Testis (tissue), 3 donors: Measurements from ENCODE around the gene CBFA2T3. TPM values are rescaled to one million over a fixed set of nuclear protein-coding genes. Genes with fewer than 3 reads are reported as not detected.

Experiments
- DNase-seq: peaks from one replicate; pipeline ENCODE4 v3.0.0-alpha.2; 2019
- H3K27ac ChIP-seq, 2 donors: fragments of 200-600 bp; sonication (generic); one replicate each; pipeline ENCODE4 v1.5.1; 2019
- H3K27me3 ChIP-seq: fragments of 200-600 bp; sonication (generic); one replicate; pipeline ENCODE4 v1.5.1; 2019
- H3K36me3 ChIP-seq: fragments of 200-600 bp; sonication (generic); one replicate; pipeline ENCODE4 v1.5.1; 2017; ENCODE audit warnings: low read depth; ENCODE audit errors: missing control alignments
- H3K4me1 ChIP-seq: fragments of 200-600 bp; sonication (generic); one replicate; pipeline ENCODE4 v1.5.1; 2019
- H3K4me3 ChIP-seq, 2 donors: fragments of 200-600 bp; sonication (generic); one replicate each; pipeline ENCODE4 v1.5.1; 2017 to 2019
- H3K9me3 ChIP-seq: fragments of 200-600 bp; sonication (generic); one replicate; pipeline ENCODE4 v1.5.1; 2017
- CTCF ChIP-seq, 3 experiments: fragments of 450-650 bp in 2 of 3; fragments of 200-600 bp in 1 of 3; sonication (generic) in 1 of 3; IDR thresholded peaks; one replicate each; pipeline ENCODE4 v1.5.1; 2016 to 2019; ENCODE audit warnings: antibody characterized with exemption in 3 of 3, mild to moderate bottlenecking in 2 of 3, moderate library complexity in 1 of 3
- POLR2A ChIP-seq: fragments of 450-650 bp; IDR thresholded peaks from one replicate; pipeline ENCODE4 v1.6.1; 2017; ENCODE audit warnings: antibody characterized with exemption, mild to moderate bottlenecking, moderate library complexity
- WGBS, 2 donors: methylation state at CpG; one replicate each; pipeline ENCODE4 v1.1.5; 2018; 5-methylcytosine and 5-hydroxymethylcytosine counted together
- intact Hi-C: fragments of 100-400 bp; cut with DNase I; formaldehyde crosslinking; loops from one replicate; pipeline ENCODE4 v1.15.1; 2023; ENCODE audit warnings: low total_unique reads
- polyA plus RNA-seq: library from polyadenylated mRNA; stranded (reverse); fragments of 350-450 nt; fragmentation: Illumina TruSeq; extraction: RNeasy Lipid Tissue Mini Kit (QIAGEN cat#74804); gene quantifications from one replicate; pipeline ENCODE4 v1.2.3, GENCODE V29; 2014; ENCODE audit warnings: low read depth, low replicate concordance; ENCODE audit not compliant: insufficient read depth
- total RNA-seq, 2 donors: library from RNA; depleted of rRNA; stranded (reverse); fragments of >200 nt; gene quantifications; one replicate each; pipeline ENCODE4 v1.2.3, GENCODE V29; 2016

CBFA2T3 gene
- total and polyA plus RNA-seq, 3 donors from 2014 or later = 7.1 to 11.9 (median 9.2) TPM

- H3K27me3 ChIP-seq = no peaks in the 10 kb centered on the region
- DNase-seq = no peak
These were observed 2.1 kb downstream of the CBFA2T3 start for GRCh38 chr16:88974916-88975215.

GRCh38 chr16:88974080-88974915, 2.7 kb downstream of the CBFA2T3 start:
- intact Hi-C loops = no loop called here
- no peaks in the 10 kb centered on the region for H3K36me3 ChIP-seq
- DNase-seq = no peak
- no peak overlapping the region for H3K27ac ChIP-seq
- no peaks in the 10 kb centered on the region for H3K4me1 ChIP-seq
- 84 to 89% methylated on average over 23 to 27 of the region's 27 CpGs for WGBS, 2 donors
- no peak overlapping the region for H3K4me3 ChIP-seq
- no peaks in the 10 kb centered on the region for H3K27me3 ChIP-seq
- no peaks in the 10 kb centered on the region for H3K9me3 ChIP-seq
- no peak for TF ChIP-seq CTCF (IDR thresholded peaks at IDR 0.05)
- TF ChIP-seq POLR2A = no peak

More at GRCh38 chr16:88974916-88975215, 2.1 kb downstream of the CBFA2T3 start:
- 93 to 100% methylated on average over 3 of the region's 3 CpGs for WGBS, 2 donors
- Histone ChIP-seq H3K9me3 (no peaks in the 10 kb centered on the region), H3K4me3 (no peak overlapping the region), H3K4me1 (no peaks in the 10 kb centered on the region), H3K27ac (no peak overlapping the region), H3K36me3 (no peaks in the 10 kb centered on the region)
- intact Hi-C loops = no loop called here
- TF ChIP-seq CTCF (IDR thresholded peaks at IDR 0.05) = no peak
- TF ChIP-seq POLR2A = no peak

GRCh38 chr16:88973415-88974050, 3.5 kb downstream of the CBFA2T3 start:
- TF ChIP-seq CTCF (IDR thresholded peaks at IDR 0.05) = no peak
- TF ChIP-seq POLR2A = no peak
- intact Hi-C loops = no loop called here
- H3K9me3 ChIP-seq = no peaks in the 10 kb centered on the region
- no peak for DNase-seq
- H3K36me3 ChIP-seq = no peaks in the 10 kb centered on the region
- H3K27ac ChIP-seq = no peak overlapping the region
- H3K4me3 ChIP-seq = no peak overlapping the region
- H3K4me1 ChIP-seq = no peaks in the 10 kb centered on the region
- WGBS, 2 donors = 84 to 89% methylated on average over 14 to 19 of the region's 19 CpGs
- H3K27me3 ChIP-seq = no peaks in the 10 kb centered on the region

- Histone ChIP-seq H3K36me3 (no peaks in the 10 kb centered on the region), H3K4me3 (no peak overlapping the region), H3K4me1 (no peaks in the 10 kb centered on the region), H3K9me3 (no peaks in the 10 kb centered on the region), H3K27ac (no peak overlapping the region), H3K27me3 (no peaks in the 10 kb centered on the region)
- intact Hi-C loops = no loop called here
- DNase-seq = no peak
- TF ChIP-seq CTCF (IDR thresholded peaks at IDR 0.05) (no peak), POLR2A (no peak)
- WGBS, 2 donors = 52 to 85% methylated on average over 8 to 15 of the region's 15 CpGs
These were observed 4.0 kb downstream of the CBFA2T3 start for GRCh38 chr16:88973007-88973410.
